Measurements from ENCODE around the gene DIPK1A.

- TF ChIP-seq CTCF (IDR thresholded peaks at IDR 0.05): no peak
- no peak for TF ChIP-seq EP300 (IDR thresholded peaks at IDR 0.05)
- TF ChIP-seq POLR2A (IDR thresholded peaks at IDR 0.05): no peak
These were observed 157.9 kb downstream of the DIPK1A start for GRCh38 chr1:92803140-92803887.
